Renal pelvis (tissue), 4 donors: ENCODE data around the gene ATP5MC2. TPM values are rescaled to one million over a fixed set of nuclear protein-coding genes. Genes with fewer than 3 reads are reported as not detected.

Experiments
- DNase-seq: peaks from one replicate; pipeline ENCODE4 v3.0.0-alpha.2; 2013
- polyA plus RNA-seq, 3 donors: library from polyadenylated mRNA; unstranded; fragments of 120-200 nt; gene quantifications; one replicate each; pipeline ENCODE4 v1.2.1, GENCODE V29; 2013; ENCODE audit not compliant: insufficient read length in 3 of 3

ATP5MC2 gene
- polyA plus RNA-seq, 3 donors = 595 to 667 (median 599) TPM

DNA sequence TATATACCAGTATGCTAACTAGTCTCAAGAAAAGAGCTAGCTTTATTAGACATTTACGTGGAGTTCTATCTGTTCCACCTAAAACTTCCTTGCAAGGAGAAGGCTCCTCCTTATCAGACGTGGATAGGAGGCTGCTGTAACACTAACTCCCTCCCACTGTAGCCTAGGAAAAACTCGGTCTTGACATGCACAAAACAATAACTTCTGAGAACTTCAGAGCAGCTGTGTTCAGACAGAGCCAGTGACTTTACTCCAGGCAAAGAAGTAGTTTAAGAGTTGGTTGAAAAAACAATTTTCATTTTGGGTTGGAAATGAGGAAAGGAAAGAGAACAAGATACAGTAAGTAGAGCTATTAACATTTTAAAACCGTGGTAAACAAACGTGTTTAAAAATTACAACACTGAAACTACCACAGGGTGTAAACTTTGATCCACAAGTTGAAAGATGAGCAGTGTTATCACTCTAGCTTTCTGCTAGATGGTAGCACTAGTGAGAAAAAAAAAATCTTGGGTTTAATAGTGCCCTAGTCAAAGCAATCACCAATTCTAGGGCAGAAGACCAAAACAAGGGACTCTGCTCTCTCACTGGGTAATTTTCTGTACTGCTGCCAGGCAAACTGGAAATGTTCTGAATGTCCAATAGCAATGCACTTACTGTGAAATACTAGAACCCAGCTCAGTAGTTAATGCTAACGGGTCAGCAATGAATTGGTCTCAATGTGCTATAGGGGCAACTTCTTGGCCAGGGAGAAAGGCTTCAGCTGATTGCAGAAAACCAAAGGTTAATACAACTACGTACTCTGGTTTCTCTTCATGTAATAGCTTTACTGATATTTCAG lies 52.1 kb downstream of the ATP5MC2 start:
- peak; percentile 52 for DNase-seq

DNA sequence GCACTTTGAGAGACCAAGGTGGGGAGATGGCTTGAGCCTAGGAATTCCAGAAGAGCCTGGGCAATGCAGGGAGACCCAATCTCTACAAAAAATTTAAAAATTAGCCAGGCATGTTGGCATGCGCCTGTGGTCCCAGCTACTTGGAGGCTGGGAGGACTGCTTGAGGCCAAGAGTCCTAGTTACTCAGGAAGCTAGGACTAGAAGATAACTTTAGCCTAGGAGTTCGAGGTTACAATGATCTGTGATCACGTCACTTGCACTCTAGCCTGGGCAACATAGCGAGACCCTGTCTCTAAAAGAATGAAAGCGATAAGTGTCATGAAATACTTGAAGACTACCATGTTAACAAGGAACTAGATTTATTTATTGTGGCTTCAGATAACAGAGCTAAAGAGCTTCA lies 53.2 kb downstream of the ATP5MC2 start:
- DNase-seq = no peak

DNA sequence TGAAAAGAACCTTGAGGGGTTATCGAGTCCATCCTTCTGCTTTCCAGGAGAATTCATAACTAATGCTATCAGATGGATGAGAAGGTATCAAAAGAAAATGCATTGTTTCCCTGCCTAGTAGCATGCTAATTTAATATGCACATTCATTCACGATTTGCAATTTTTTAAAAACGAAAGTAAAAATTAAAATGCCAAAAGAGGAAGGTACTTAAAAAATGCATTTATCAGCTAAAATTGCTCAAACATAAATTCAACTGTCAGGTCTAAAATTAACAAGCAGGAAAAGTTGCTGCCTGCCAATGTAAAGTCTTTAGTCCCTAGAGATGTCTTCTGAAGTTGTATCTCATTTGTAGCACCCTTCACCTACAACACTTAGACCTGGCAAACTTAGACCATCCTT lies 57.6 kb downstream of the ATP5MC2 start:
- no peak for DNase-seq

DNA sequence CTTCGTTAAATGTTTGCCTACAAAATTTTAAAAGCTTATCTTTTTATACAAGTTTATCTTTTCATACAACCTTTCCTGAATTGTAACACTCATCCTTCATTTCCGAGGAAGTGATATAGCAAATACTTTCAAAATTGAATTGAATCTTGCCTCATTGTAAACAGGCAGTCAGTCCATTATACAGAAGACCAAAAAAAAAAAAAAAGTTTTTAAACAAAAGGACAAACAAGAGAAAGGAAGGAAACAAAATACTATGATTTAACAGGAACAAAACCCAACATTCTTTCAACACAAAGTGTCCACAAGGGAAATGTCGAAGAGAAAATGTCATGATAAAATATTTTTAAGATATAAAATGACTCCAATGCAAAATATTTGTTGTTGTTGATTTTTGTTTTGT lies 58.2 kb downstream of the ATP5MC2 start:
- DNase-seq = no peak

DNA sequence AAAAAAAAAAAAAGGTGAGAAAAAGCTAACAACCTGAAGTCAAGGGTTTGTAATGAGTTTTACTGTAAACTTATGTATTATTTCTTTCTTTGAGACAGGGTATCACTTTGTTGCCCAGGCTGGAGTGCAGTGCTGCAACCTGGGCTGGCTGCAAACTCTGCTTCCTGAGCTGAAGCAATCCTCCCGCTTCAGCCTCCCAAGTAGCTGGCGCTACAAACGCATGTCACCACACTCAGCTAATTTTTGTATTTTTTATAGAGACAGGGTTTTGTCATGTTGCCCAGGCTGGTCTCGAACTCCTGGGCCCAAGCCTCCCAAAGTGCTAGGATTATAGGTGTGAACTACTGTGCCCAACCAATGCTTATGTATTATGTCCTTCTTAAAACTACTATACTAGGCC lies 58.9 kb downstream of the ATP5MC2 start:
- no peak for DNase-seq

Other genes starting within 250 kb of the ATP5MC2 start
- 100 to 1,000 TPM; 172 to 193 (median 185) TPM for gene PRR13, start 234.3 kb downstream of the ATP5MC2 start, polyA plus RNA-seq
- gene PCBP2, start 224.0 kb downstream of the ATP5MC2 start, polyA plus RNA-seq = 1,000 to 10,000 TPM; 1,070 to 1,171 (median 1,081) TPM
- 10 to 100 TPM; 22.9 to 40.1 (median 36.9) TPM for gene MAP3K12, start 176.6 kb downstream of the ATP5MC2 start, polyA plus RNA-seq
- gene TARBP2, start 174.8 kb downstream of the ATP5MC2 start, polyA plus RNA-seq = 10 to 100 TPM; 54.5 to 62.3 (median 58.0) TPM
- 1 to 10 TPM in 1 of 3 donors, under 1 TPM in 2; 0.70 to 1.1 (median 0.93) TPM for gene NPFF, start 168.6 kb downstream of the ATP5MC2 start, polyA plus RNA-seq
- gene ATF7, start 49.7 kb downstream of the ATP5MC2 start, polyA plus RNA-seq = 10 to 100 TPM; 37.9 to 49.9 (median 47.4) TPM
- gene CALCOCO1, start 51.4 kb upstream of the ATP5MC2 start, polyA plus RNA-seq = 100 to 1,000 TPM; 121 to 142 (median 139) TPM
- gene CISTR, start 75.9 kb upstream of the ATP5MC2 start, polyA plus RNA-seq = under 1 TPM in 1 of 3 donors, not detected in 2; 0.20 TPM